HG03175 (cell line): ENCODE data around the gene ALDH8A1.

Experiments
- ATAC-seq: cut with Tn5 transposase; IDR thresholded peaks from one replicate; pipeline ENCODE4 v1.9.1; 2021; ENCODE audit warnings: mild to moderate bottlenecking, moderate library complexity; ENCODE audit not compliant: unreplicated experiment

Gene ALDH8A1

GRCh38 chr6:134951494-134952263 lies 1.8 kb upstream of the ALDH8A1 start:
- ATAC-seq = no peak

DNA sequence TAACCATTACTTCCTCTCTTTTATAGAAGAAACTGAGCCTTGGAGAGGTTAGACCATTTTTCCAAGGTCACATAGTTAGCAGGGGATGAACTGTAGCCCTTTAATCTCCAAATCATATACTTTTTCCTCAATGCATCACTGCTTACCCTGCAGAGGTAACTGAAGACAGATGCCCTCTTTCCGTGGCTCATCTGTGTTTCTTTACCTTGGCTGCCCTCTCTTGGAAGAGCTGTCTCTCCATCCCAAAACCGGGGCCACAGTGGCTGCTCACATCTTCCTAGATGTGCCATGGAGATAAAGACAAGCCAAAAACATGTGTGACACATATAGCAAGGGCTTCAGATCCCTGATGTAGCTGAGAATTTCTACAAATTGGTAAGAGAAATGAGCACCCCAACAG lies 581 bp upstream of the ALDH8A1 start:
- ATAC-seq = no peak

GRCh38 chr6:134948691-134949090 lies 1.2 kb downstream of the ALDH8A1 start:
- ATAC-seq = no peak

GRCh38 chr6:134948142-134948541 lies 1.8 kb downstream of the ALDH8A1 start:
- no peak for ATAC-seq

- no peak for ATAC-seq
These were observed 4.9 kb downstream of the ALDH8A1 start for GRCh38 chr6:134945045-134945444.

DNA sequence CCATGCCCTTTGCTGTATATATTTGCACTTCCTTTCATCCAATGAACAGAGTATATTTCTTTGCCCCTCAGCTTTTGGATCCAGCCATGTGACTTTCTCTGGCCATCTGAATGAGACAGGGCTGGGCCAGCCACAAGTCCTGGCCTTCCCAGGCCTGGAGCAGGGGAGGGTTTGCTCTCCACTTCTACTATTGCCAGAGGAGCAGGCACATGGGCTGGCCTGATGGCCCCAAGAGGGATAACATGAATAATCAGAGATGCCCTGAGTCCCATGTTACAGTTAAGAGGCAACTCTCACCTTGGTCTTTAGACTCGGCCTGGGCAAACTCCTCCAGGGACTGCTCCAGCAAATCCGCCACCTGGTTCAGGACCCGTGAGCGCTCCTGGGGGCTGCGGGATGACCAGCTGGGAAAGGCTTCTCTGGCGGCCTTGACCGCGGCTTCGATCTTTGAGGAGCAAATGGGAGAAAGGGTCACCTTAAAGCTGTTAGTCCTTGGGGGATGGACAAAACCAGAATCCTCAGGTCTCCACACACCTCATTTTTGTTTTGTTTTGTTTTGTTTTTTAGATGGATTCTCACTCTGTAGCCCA lies 6.3 kb downstream of the ALDH8A1 start:
- ATAC-seq = no peak

GRCh38 chr6:134938896-134939295 lies 11.0 kb downstream of the ALDH8A1 start:
- ATAC-seq = no peak

- ATAC-seq = no peak
These were observed 12.5 kb downstream of the ALDH8A1 start for GRCh38 chr6:134937426-134937825.

- ATAC-seq = no peak
These were observed 13.0 kb downstream of the ALDH8A1 start for GRCh38 chr6:134936931-134937330.

- no peak for ATAC-seq
These were observed 13.4 kb downstream of the ALDH8A1 start for GRCh38 chr6:134936476-134936875.

DNA sequence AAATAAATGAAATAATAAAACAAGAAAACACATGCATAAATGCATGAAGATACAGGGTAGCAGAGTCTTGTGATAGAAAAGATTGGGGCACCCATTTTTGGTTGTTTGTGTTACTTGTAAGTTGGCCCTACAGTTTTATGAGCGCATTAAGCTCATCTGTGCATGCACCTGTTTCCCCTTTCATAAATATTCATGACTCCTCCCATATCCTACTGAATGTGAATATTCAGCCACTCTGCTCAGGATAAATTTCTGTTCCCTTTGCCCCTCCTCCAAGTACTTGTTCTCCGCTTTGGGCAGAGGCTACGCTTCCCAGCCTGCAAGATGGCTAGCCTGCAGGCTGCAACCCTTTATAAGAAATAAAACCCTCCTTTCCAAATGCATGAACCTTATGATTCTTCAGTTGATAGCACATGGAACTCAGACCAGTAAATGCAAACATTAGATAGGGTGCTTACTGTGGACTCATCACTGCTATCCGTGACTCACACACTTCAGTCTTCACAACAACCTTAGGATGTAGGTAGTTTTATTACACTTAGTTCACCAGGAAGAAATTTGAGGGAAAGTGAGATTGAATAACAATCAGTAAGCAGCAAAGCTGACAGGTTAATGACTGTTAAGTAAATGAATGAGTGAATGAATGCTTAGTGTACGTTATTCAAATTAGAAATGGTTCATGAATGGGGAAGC lies 15.0 kb downstream of the ALDH8A1 start:
- ATAC-seq = no peak

DNA sequence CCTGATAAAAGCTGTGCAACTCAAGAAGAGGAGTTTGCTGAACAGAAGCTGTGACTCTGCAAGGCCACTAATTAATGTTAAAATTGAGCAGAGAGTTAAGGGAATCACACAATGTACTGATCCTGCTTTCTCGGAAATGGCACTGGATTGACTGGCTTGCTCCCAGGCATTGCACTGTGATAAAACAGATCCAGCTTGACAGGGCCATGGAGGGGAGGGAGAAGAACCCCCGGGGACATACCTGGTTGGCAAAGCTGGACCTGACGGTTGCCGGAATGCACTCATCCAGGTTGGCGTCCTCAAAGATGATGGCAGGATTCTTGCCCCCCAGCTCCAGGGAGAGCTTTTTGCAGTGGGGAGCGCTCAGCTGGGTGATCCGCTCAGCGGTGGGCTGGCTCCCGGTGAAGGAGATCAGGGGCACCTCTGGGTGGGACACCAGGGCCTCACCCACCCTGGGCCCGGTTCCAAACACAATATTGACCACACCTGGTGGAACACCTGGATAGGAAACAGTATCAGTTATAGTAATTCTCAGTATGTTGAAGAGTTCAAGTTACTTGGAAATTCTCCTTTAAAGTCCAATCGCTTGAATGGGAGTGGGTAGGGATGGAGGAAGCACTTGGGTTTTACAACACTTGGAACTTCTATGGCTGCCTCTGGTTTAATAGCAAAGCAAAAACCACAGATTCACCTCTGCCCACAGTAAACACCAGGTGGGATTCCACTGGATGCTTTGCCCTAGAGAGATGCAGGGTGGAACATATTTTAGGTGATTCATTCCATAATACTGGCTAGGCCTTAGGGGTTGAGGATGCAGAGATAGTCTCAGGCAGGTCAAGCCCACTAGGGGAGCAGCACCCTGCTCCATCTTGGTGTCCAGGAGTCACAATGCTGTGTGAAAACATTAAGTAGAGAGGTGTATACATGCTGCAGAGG lies 17.1 kb downstream of the ALDH8A1 start:
- ATAC-seq = no peak

GRCh38 chr6:134932098-134932497 lies 17.8 kb downstream of the ALDH8A1 start:
- ATAC-seq = no peak

DNA sequence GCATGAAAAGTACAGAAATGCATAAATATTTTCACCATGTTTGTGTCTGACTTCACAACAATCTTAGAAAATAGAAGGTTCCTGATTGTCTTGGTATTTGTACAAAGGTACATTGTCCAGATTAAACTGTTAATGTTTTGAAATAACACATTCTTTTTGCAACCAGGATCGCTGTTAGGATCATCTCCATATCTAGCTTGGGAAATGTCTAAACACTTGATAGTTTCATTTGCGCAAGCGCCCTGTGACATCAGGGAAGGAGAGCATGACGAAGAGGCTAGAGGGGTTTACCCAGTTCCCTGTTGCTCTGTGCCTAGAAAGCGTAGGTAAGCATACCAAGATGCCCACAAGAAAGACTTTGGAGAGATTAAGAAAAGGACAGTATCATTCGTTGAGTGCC lies 19.4 kb downstream of the ALDH8A1 start:
- no peak for ATAC-seq

- no peak for ATAC-seq
These were observed 21.6 kb downstream of the ALDH8A1 start for GRCh38 chr6:134928151-134928900.

- no peak for ATAC-seq
These were observed 24.1 kb downstream of the ALDH8A1 start for GRCh38 chr6:134925800-134926199.

GRCh38 chr6:134921721-134922261 lies 28.1 kb downstream of the ALDH8A1 start:
- ATAC-seq = no peak

- ATAC-seq = no peak
These were observed 28.6 kb downstream of the ALDH8A1 start for GRCh38 chr6:134921276-134921675.

GRCh38 chr6:134920422-134920821 lies 29.5 kb downstream of the ALDH8A1 start:
- ATAC-seq = no peak

- no peak for ATAC-seq
These were observed 31.4 kb downstream of the ALDH8A1 start for GRCh38 chr6:134918418-134918961.
